GM18867 (cell line): ENCODE measurements around the gene CISD1.
A peak's percentile ranks its signal among the peaks of the same experiment; 100 is the strongest.
"Not testable (repeated sequence)": the region's sequence is repeated elsewhere in the genome, so short reads cannot be mapped to it uniquely, and the experiment has no call there.

ENCODE experiments used
- ATAC-seq: cut with Tn5 transposase; IDR thresholded peaks from one replicate; pipeline ENCODE4 v1.9.1; 2021; ENCODE audit warnings: mild to moderate bottlenecking, moderate library complexity; ENCODE audit not compliant: unreplicated experiment

The CISD1 gene

DNA sequence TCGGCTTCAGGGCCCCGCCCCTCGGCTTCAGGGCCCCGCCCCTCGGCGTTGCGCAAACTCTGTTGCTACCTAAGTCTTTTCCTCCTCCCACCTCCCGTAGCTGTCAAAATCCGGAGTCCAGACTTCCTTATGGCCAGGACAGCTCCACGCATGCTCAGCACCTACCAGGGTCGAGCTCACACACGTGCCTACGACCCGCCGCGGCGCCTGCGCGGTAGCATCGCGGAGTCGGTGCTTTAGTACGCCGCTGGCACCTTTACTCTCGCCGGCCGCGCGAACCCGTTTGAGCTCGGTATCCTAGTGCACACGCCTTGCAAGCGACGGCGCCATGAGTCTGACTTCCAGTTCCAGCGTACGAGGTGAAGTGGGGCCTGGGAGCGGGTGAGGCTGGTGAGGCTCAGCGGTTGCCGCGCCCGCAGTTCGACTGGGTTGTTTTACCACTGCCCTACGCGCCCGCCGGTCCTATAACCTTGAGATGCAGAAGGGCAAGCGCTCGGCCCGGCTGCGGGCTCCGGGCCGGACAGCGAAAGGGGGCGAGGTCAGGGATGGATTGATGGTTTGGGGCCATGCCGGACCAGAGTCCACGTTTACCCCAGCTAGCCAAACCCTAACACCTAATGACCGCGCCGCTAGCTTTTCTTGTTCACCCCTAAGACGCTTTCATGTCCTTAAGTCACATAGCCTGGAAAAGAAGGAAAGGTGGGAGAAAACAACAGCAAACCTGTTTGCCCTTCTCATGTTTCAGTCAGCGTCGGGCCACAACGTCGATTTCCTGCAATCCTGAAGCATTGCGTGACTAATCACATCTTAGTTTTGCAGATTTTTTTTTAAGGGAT lies at the start of gene CISD1:
Gene CISD1 (plus strand): TSS at position 217 of the 836 bp plus-strand sequence. CDS start 112 bp downstream, at position 329.
- ATAC-seq: peak; percentile 64

GRCh38 chr10:58219875-58220274 lies 49.1 kb upstream of the CISD1 start:
- no peak for ATAC-seq

DNA sequence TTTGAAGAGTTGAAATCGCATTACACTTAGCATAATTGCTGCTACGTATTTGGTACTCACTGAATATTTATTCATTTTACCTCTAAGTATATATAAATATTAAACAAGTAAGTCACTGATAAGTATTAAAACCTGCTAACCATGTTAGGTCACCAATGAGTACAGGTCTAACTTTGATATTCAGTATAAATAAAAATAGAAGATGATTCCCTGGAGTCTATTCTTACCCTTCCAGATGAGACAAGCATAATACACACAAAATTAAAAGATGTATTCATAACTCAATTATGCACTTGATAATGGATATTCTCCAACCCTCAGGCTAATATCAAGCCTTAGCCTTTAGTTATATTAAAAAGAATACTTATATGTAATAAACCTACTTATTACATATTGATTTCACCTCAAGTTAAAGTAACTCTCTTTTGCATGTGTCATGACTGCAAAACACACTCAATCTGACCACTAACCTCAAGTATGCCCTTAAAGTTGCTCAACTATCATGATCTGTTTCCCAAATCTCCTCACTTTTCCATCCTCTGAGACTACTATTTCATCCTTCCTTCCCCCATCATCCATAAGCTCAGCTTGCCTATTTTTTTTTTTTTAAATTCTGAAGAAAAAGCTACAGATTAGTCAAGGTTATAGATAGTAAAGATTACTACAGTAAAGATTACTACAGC lies 48.1 kb upstream of the CISD1 start:
- no peak for ATAC-seq

- no peak for ATAC-seq
Measured at GRCh38 chr10:58225654-58226053, 43.3 kb upstream of the CISD1 start.

DNA sequence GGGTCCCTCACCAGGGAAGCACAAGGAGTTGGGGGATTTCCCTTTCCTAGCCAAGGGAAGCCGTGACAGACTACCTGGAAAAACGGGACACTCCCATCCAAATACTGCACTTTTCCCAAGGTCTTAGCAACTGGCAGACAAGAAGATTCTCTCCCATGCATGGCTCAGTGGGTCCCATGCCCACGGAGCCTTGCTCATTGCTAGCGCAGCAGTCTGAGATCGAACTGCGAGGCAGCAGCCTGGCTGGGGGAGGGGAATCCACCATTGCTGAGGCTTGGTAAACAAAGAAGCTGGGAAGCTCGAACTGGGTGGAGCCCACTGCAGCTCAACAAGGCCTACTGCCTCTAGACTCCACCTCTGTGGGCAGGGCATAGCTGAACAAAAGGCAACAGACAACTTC lies 39.1 kb upstream of the CISD1 start:
- not testable (repeated sequence) for ATAC-seq

GRCh38 chr10:58237014-58237834 lies 31.7 kb upstream of the CISD1 start:
- ATAC-seq: no peak

GRCh38 chr10:58239561-58240169 lies 29.3 kb upstream of the CISD1 start:
- ATAC-seq: no peak

GRCh38 chr10:58240531-58240930 lies 28.4 kb upstream of the CISD1 start:
- ATAC-seq: no peak

DNA sequence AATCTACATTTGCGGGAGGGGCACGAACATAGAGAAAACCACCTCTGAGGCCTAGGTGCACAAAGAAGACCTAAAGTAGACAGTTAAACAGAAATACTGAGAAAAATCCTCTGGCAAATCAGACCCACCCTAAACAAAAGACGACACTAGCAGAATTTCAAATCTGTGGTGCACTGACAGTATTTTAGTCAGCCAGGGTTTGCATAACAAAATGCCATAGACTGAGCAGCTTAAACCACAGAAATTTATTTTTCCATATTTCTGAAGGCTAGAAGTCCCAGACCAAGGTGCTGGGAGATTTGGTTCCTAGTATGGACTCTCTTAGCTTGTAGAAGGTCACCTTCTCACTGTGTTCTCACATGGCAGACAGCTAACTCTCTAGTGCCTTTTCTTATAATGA lies 27.6 kb upstream of the CISD1 start:
- no peak for ATAC-seq

- no peak for ATAC-seq
Measured at GRCh38 chr10:58243269-58243668, 25.7 kb upstream of the CISD1 start.

GRCh38 chr10:58243801-58244200 lies 25.2 kb upstream of the CISD1 start:
- ATAC-seq: not testable (repeated sequence)

GRCh38 chr10:58244242-58244641 lies 24.7 kb upstream of the CISD1 start:
- not testable (repeated sequence) for ATAC-seq

- not testable (repeated sequence) for ATAC-seq
Measured at GRCh38 chr10:58244666-58245065, 24.3 kb upstream of the CISD1 start.

DNA sequence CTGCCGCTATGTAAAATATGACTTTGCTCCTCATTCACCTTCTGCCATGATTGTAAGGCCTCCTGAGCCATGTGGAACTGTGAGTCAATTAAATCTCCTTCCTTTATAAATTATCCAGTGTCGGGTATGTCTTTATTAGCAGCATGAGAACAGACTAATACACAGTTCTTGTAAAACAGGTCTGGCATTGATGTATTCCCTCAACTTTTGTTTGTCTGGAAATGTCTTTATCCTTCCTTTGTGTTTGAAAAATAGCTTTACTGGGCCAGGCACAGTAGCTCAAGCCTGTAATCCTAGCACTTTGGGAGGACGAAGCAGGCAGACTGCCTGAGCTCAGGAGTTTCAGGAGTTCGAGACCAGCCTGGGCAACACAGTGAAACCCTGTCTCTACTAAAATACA lies 15.8 kb upstream of the CISD1 start:
- ATAC-seq: no peak

DNA sequence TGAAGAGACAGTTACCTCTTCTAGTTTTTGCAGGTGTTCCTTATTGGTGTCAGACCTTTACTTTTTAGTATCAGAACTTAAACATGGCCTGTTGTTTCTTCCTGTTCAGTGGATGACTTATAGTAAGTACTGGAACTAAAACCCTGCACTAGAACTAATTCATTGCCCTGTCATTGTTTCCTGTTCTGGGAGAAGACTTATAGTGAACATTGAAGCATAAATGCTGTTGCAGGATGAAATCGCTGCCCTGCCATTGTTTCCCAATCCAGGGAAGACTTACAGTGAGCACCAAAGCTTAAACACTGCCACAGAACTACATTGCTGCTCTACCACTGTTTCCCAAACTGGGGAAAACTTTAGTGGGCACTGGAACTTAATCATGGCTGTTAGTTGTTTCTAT lies 14.3 kb upstream of the CISD1 start:
- ATAC-seq: no peak

- not testable (repeated sequence) for ATAC-seq
Measured at GRCh38 chr10:58256013-58256780, 12.8 kb upstream of the CISD1 start.

GRCh38 chr10:58258977-58259692 lies 9.8 kb upstream of the CISD1 start:
- no peak for ATAC-seq

GRCh38 chr10:58260334-58260733 lies 8.6 kb upstream of the CISD1 start:
- ATAC-seq: no peak

GRCh38 chr10:58262766-58263165 lies 6.2 kb upstream of the CISD1 start:
- no peak for ATAC-seq

DNA sequence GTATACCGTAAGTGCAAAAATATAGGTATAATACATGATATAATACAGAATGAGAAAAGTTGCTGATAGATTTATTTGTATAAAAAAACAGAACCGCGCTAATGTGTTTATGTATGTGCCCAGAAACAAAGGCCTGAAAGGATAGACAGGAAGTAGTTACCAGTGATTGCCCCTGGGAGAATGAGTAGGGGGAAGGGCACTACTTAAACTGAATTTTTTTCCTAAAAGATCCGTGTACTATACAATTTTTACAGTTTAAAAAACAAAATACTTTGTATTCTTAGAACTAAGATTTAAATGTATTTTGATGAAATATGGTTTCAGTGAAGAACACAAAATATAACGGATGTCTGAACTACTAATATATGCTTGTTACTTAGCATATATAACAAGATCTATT lies 4.2 kb upstream of the CISD1 start:
- no peak for ATAC-seq
